ENCODE results near the gene RPS10.

The RPS10 gene

DNA sequence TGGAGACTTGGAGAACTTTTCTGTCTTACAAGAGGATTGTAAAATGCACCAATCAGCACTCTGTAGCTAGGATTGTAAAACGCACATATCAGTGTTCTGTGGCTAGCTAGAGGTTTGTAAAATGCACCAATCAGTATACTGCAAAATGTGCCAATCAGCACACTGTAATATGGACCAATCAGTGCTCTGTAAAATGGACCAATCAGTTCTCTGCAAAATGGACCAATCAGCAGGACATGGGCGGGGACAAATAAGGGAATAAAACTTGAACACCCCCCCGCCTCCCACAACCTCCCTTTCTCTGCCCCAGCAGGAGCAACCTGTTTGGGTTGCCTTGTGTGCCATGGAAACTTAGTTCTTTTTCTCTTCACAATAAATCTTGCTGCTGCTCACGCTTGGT lies 12.8 kb upstream of the RPS10 start:
- ATAC-seq = no peak
- TF ChIP-seq ZNF565 (CRISPR knock-in tag; conservative IDR thresholded peaks at IDR 0.05; ENCODE audit: low read depth) = no peak
- TF ChIP-seq, protein P1, sequence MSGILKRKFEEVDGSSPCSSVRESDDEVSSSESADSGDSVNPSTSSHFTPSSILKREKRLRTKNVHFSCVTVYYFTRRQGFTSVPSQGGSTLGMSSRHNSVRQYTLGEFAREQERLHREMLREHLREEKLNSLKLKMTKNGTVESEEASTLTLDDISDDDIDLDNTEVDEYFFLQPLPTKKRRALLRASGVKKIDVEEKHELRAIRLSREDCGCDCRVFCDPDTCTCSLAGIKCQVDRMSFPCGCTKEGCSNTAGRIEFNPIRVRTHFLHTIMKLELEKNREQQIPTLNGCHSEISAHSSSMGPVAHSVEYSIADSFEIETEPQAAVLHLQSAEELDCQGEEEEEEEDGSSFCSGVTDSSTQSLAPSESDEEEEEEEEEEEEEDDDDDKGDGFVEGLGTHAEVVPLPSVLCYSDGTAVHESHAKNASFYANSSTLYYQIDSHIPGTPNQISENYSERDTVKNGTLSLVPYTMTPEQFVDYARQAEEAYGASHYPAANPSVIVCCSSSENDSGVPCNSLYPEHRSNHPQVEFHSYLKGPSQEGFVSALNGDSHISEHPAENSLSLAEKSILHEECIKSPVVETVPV (CRISPR knock-in tag; IDR thresholded peaks at IDR 0.05) = no peak
- TF ChIP-seq ZNF8 (CRISPR knock-in tag; IDR thresholded peaks at IDR 0.05) = no peak
- TF ChIP-seq, protein P2, sequence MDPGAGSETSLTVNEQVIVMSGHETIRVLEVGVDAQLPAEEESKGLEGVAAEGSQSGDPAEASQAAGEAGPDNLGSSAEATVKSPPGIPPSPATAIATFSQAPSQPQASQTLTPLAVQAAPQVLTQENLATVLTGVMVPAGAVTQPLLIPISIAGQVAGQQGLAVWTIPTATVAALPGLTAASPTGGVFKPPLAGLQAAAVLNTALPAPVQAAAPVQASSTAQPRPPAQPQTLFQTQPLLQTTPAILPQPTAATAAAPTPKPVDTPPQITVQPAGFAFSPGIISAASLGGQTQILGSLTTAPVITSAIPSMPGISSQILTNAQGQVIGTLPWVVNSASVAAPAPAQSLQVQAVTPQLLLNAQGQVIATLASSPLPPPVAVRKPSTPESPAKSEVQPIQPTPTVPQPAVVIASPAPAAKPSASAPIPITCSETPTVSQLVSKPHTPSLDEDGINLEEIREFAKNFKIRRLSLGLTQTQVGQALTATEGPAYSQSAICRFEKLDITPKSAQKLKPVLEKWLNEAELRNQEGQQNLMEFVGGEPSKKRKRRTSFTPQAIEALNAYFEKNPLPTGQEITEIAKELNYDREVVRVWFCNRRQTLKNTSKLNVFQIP (CRISPR knock-in tag; IDR thresholded peaks at IDR 0.05; ENCODE audit: borderline replicate concordance, low read depth) = no peak
- no peak for TF ChIP-seq ZC3H10 (CRISPR knock-in tag; IDR thresholded peaks at IDR 0.05)
- no peak for TF ChIP-seq ZFP30 (CRISPR knock-in tag; IDR thresholded peaks at IDR 0.05)
- TF ChIP-seq OSR1 (CRISPR knock-in tag; IDR thresholded peaks at IDR 0.05) = no peak

DNA sequence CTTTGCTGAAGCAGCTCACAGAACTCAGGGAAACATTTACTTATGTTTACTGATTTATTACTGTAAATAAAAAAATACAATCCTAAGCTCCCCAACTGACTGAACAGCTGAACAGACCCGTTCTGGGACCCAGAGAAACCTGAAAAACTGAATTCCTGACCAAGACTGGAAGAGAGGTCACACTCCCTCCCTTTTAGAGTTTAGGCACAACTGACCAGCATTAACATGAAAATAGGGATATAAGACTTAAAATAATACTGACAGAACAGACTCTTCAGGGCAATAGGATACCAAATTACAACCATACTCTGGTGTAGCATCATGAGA lies 11.7 kb upstream of the RPS10 start:
- TF ChIP-seq, protein P2 (CRISPR knock-in tag; IDR thresholded peaks at IDR 0.05; ENCODE audit: borderline replicate concordance, low read depth) = no peak
- TF ChIP-seq, protein P3, sequence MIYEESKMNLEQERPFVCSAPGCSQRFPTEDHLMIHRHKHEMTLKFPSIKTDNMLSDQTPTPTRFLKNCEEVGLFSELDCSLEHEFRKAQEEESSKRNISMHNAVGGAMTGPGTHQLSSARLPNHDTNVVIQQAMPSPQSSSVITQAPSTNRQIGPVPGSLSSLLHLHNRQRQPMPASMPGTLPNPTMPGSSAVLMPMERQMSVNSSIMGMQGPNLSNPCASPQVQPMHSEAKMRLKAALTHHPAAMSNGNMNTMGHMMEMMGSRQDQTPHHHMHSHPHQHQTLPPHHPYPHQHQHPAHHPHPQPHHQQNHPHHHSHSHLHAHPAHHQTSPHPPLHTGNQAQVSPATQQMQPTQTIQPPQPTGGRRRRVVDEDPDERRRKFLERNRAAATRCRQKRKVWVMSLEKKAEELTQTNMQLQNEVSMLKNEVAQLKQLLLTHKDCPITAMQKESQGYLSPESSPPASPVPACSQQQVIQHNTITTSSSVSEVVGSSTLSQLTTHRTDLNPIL (CRISPR knock-in tag; IDR thresholded peaks at IDR 0.05; ENCODE audit: low read depth) = no peak
- TF ChIP-seq GLIS3 (CRISPR knock-in tag; IDR thresholded peaks at IDR 0.05) = no peak
- no peak for TF ChIP-seq ZFP30 (CRISPR knock-in tag; IDR thresholded peaks at IDR 0.05)
- TF ChIP-seq PPARA (CRISPR knock-in tag; IDR thresholded peaks at IDR 0.05; ENCODE audit: borderline replicate concordance) = no peak
- TF ChIP-seq ESRRG (CRISPR knock-in tag; IDR thresholded peaks at IDR 0.05) = no peak
- TF ChIP-seq TCF4 (CRISPR knock-in tag; IDR thresholded peaks at IDR 0.05; ENCODE audit: borderline replicate concordance) = no peak
- no peak for TF ChIP-seq RARB (CRISPR knock-in tag; IDR thresholded peaks at IDR 0.05)
- TF ChIP-seq ISL1 (CRISPR knock-in tag; IDR thresholded peaks at IDR 0.05) = no peak
- TF ChIP-seq ZNF565 (CRISPR knock-in tag; conservative IDR thresholded peaks at IDR 0.05; ENCODE audit: low read depth) = no peak
- TF ChIP-seq, protein P4, sequence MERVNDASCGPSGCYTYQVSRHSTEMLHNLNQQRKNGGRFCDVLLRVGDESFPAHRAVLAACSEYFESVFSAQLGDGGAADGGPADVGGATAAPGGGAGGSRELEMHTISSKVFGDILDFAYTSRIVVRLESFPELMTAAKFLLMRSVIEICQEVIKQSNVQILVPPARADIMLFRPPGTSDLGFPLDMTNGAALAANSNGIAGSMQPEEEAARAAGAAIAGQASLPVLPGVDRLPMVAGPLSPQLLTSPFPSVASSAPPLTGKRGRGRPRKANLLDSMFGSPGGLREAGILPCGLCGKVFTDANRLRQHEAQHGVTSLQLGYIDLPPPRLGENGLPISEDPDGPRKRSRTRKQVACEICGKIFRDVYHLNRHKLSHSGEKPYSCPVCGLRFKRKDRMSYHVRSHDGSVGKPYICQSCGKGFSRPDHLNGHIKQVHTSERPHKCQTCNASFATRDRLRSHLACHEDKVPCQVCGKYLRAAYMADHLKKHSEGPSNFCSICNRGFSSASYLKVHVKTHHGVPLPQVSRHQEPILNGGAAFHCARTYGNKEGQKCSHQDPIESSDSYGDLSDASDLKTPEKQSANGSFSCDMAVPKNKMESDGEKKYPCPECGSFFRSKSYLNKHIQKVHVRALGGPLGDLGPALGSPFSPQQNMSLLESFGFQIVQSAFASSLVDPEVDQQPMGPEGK (CRISPR knock-in tag; IDR thresholded peaks at IDR 0.05; ENCODE audit: borderline replicate concordance) = no peak
- no peak for TF ChIP-seq TOX (CRISPR knock-in tag; IDR thresholded peaks at IDR 0.05; ENCODE audit: borderline replicate concordance)
- TF ChIP-seq ZC3H10 (CRISPR knock-in tag; IDR thresholded peaks at IDR 0.05) = no peak
- no peak for TF ChIP-seq ZNF70 (CRISPR knock-in tag; IDR thresholded peaks at IDR 0.05)
- TF ChIP-seq, protein P5, sequence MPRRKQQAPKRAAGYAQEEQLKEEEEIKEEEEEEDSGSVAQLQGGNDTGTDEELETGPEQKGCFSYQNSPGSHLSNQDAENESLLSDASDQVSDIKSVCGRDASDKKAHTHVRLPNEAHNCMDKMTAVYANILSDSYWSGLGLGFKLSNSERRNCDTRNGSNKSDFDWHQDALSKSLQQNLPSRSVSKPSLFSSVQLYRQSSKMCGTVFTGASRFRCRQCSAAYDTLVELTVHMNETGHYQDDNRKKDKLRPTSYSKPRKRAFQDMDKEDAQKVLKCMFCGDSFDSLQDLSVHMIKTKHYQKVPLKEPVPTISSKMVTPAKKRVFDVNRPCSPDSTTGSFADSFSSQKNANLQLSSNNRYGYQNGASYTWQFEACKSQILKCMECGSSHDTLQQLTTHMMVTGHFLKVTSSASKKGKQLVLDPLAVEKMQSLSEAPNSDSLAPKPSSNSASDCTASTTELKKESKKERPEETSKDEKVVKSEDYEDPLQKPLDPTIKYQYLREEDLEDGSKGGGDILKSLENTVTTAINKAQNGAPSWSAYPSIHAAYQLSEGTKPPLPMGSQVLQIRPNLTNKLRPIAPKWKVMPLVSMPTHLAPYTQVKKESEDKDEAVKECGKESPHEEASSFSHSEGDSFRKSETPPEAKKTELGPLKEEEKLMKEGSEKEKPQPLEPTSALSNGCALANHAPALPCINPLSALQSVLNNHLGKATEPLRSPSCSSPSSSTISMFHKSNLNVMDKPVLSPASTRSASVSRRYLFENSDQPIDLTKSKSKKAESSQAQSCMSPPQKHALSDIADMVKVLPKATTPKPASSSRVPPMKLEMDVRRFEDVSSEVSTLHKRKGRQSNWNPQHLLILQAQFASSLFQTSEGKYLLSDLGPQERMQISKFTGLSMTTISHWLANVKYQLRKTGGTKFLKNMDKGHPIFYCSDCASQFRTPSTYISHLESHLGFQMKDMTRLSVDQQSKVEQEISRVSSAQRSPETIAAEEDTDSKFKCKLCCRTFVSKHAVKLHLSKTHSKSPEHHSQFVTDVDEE (CRISPR knock-in tag; IDR thresholded peaks at IDR 0.05) = no peak
- no peak for TF ChIP-seq ZFP3 (CRISPR knock-in tag; IDR thresholded peaks at IDR 0.05)
- no peak for TF ChIP-seq ZNF8 (CRISPR knock-in tag; IDR thresholded peaks at IDR 0.05)
- ATAC-seq = no peak

All from SK-N-SH treated with all-trans-retinoic acid at 6 μM for 48 hours (cell line).